Epithelial cell of proximal tubule (primary cell): ENCODE results near the gene PAPPA2. TPM values are rescaled to one million over a fixed set of nuclear protein-coding genes. Genes with fewer than 3 reads are reported as not detected.

Experiments used
- DNase-seq: peaks from one replicate; pipeline ENCODE4 v3.0.0-alpha.2; 2011; ENCODE audit warnings: low read depth
- H3K4me3 ChIP-seq: 2 replicates; pipeline ENCODE4 v1.5.1; 2011; ENCODE audit warnings: low read depth, mild to moderate bottlenecking, low read length
- total RNA-seq: library from RNA; depleted of rRNA; stranded (reverse); fragments of >200 nt; gene quantifications from 2 replicates; pipeline ENCODE4 v1.2.3, GENCODE V29; 2015
- TF ChIP-seq, protein P1 (sequence below): conservative IDR thresholded peaks from 2 replicates; pipeline ENCODE4 v1.5.1; 2012; ENCODE audit warnings: low read depth, mild to moderate bottlenecking, low read length

PAPPA2 gene
- total RNA-seq, 1 donor from 2014 or later, result 0.98 TPM

DNA sequence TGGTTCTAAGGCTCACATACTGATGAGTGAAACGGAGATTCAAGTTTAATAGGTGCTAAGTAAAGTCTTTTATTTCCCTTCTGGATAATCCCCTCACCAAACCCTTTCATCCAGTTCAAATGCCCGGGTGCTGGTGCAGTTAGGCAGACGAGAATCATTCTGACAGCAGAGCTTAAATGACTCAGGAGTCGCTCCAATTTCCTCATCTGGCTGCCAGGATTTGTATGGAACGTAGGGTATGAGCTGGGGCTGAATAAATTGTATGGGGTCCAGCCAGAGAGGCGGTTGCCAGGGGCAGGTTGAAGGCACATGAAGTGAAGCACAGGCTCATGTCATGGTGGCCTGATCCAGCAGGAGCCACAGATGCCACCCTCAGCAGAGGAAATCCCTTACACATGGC is 76.0 kb downstream of the PAPPA2 start:
- no peak overlapping the region for H3K4me3 ChIP-seq
- TF ChIP-seq, protein P1, sequence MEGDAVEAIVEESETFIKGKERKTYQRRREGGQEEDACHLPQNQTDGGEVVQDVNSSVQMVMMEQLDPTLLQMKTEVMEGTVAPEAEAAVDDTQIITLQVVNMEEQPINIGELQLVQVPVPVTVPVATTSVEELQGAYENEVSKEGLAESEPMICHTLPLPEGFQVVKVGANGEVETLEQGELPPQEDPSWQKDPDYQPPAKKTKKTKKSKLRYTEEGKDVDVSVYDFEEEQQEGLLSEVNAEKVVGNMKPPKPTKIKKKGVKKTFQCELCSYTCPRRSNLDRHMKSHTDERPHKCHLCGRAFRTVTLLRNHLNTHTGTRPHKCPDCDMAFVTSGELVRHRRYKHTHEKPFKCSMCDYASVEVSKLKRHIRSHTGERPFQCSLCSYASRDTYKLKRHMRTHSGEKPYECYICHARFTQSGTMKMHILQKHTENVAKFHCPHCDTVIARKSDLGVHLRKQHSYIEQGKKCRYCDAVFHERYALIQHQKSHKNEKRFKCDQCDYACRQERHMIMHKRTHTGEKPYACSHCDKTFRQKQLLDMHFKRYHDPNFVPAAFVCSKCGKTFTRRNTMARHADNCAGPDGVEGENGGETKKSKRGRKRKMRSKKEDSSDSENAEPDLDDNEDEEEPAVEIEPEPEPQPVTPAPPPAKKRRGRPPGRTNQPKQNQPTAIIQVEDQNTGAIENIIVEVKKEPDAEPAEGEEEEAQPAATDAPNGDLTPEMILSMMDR, result no peak
- DNase-seq, result no peak

GRCh38 chr1:176540428-176540827 is 77.5 kb downstream of the PAPPA2 start:
- no peak overlapping the region for H3K4me3 ChIP-seq
- no peak for DNase-seq
- TF ChIP-seq, protein P1, result no peak

DNA sequence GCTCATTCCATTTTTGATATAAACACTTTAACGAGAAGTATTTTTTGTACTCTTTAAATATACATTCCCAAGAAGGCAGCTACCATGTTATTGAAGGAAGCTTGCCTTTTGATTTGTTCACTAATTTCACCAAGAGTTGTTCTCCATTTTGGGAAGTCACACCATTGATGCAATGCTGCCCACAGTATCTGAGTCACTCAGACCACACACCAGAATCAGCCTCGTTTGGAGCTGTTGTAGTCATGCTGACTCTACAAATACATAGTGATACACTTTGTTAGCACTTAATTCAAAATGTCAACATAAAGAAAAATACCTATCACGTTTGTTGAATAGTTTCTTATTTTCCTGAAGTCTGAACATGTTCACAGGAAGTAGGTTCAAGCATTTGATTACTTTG is 78.7 kb downstream of the PAPPA2 start:
- TF ChIP-seq, protein P1, result no peak
- DNase-seq, result no peak

DNA sequence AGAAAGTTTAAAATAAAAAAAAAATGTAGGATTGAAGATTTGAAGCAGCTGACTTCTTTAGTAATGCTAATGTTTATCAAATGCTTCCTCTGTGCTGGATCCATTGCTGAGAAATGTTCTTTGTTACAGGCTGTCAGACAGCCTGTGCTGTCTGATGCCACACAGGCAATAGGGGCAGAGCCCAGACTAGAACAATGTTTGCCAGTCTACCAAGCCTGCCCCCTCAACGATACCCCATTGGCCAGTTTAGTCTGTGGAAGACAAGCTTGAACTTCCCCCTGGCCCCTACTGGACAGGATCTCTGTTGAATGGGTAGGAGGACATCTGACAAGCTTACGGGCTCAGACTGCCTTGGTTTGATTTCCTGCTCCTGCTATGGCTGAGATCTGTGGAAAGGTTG is 79.4 kb downstream of the PAPPA2 start:
- no peak for DNase-seq
- TF ChIP-seq, protein P1, result no peak
- H3K4me3 ChIP-seq, result no peak overlapping the region

More for the DNA sequence above, 78.7 kb downstream of the PAPPA2 start:
- H3K4me3 ChIP-seq, result no peak overlapping the region

DNA sequence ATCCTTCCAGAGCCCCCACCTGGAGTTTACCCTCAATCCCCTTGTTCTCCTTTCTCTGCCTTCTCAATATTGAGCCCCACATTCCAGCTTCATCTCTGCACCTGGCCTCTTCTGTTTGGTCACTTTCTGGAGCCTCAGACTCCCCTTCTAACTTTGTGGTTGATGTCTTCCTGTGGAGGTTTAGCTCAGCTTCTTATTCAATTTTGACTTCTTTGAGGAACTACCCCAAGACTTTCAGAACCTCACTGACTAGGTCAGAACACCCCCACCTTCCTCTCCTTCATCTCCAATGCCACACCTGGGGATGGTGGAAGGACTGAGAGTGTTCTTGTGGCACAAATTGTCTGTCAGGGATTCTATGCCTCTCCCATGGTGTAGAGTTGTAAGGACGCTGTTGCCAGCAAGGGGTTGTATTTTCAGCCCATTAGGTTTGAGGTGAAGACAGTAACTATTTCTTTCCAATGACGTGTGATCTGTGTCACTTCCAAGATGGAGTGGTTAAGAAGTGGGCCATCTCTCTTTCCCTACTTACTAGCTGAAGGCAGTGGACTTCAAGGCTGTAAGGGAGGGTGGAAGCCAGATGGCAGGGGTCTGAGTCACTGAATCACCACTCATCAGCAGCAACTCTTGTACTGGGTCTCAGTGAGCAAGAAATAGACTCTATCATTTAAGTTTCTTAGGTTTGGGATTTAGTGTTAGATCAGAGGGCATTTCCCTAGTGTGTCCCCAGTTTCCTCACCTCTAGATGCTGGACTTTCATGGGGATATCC is 80.6 kb downstream of the PAPPA2 start:
- TF ChIP-seq, protein P1, result no peak
- DNase-seq, result no peak
- H3K4me3 ChIP-seq, result no peak overlapping the region

- no peak for DNase-seq
- H3K4me3 ChIP-seq, result no peak overlapping the region
- TF ChIP-seq, protein P1, result no peak
These were observed 82.2 kb downstream of the PAPPA2 start for GRCh38 chr1:176545034-176545639.
